GM19397 (cell line): ENCODE measurements around the gene EXOSC10.
"Not testable (repeated sequence)": the region's sequence is repeated elsewhere in the genome, so short reads cannot be mapped to it uniquely, and the experiment has no call there.

Experiments
- ATAC-seq: cut with Tn5 transposase; IDR thresholded peaks from one replicate; pipeline ENCODE4 v1.9.1; 2021; ENCODE audit warnings: mild to moderate bottlenecking, moderate library complexity; ENCODE audit not compliant: unreplicated experiment

EXOSC10 gene

DNA sequence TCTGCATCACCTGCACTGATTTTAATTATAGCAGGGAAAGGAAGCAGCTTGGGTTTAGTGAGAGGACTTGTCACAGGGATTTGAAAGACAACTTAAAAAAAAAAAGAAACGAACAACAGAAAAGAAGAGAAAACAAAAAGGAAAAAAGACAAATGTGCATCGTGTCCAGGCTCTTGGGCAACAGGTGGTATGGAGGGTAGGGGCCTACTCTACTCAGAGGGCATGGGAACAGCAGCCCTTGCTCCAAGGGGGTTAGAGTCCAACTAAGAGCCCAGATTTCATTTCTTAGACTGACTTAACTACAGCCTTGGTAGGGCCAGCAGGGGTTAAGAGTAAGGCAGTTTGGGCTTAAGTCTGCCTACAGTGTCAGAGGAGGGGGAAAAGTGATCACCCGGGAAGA lies 15.3 kb upstream of the EXOSC10 start:
- no peak for ATAC-seq

DNA sequence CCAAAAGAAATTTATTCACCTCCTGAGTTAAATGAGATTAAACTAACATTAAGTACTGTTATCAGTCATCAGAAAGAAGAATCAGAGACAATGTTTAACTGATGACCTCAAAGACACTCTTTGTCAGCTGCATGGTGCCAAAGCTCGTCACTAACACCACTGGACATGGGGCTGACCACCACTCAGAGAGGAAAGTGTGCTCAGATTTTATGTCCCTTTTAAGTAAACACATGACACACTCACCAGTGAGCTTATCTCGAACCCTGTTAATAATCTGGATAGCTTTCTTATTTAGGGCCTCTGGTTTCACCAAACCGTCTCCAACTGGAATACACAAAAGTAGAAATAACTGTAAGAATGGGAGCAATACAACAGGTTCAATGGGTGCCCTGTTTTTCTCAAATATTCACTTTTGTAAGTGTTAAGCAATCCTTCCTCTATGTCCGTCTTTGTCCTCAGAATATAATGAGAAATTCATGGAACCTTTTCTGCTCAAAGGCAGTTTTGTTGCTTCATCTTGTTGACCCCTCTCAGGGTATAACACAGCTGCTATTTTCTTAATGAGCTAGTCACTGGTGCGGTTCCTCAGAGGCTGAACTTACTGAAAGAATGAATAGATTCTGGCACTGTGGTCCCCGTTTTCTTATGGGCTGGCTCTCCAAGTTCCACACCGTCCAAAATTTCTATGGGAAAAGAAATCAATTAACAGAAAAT lies 9.5 kb upstream of the EXOSC10 start:
- ATAC-seq, result no peak

DNA sequence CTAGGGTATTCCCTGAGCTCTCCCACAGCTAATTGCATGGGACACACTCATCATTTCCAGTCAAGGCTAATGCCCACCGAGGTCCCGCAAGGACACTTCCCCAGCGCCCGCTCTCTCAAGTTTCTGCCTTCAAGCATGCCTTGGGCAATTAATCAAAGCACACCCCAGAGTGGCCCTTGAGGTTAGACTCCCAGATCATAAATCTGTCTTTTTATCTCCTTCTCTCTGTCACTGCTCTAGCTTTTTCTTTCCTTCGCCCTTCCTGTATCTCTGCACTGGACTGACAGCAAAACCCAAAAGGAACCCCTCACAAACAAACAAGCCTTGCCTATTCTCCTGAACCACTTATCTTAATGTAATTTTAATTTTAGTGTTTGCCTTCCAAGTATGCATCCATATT lies 7.9 kb upstream of the EXOSC10 start:
- ATAC-seq, result no peak

DNA sequence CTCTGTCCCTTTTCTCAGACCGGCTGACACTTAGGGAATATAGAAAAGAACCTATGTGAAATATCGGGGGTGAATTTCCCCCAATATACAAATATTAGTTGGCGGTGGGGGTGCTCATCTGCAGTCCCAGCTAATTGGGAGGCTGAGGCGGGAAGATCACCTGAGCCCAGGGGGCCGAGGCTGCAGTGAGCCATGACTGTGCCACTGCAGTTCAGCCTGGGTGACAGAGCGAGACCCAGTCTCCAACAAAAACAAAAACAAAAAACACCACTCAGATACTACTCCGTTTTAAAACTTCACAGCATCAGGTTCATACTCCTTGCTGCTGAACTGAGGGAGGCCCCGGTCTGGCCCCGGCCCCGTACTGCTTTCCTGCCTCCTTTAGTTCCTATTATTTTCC lies 5.9 kb upstream of the EXOSC10 start:
- ATAC-seq, result no peak

DNA sequence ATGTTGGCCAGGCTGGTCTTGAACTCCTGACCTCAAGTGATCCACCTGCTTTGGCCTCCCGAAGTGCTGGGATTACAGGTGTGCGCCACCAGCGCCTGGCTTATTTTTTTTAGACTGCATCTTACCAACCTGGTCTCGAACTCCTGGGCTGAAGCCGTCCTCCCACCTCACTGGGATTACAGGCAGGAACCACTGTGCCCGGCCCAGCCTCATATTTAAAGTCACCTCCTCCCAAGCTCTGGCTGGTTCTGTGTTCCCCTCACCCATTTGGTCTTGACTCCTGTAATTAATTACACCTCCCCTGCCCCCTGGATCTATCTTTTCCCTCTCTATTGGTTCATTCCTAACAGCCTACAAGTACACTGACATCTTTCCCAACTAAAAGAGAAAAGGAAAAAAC lies 1.7 kb upstream of the EXOSC10 start:
- no peak for ATAC-seq

DNA sequence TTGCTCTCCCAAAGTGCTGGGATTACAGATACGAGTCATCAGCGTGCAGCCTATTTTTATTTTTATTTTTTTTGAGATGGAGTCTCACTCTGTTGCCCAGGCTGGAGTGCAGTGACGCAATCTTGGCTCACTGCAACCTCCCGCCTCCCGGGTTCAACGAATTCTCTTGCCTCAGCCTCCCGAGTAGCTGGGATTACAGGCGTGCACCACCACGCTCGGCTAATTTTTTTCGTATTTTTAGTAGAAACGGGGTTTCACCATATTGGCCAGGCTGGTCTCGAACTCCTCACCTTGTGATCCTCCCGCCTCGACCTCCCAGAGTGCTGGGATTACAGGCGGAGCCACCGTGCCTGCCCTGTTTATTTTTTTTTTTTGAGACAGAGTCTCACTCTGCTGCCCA lies 1.1 kb upstream of the EXOSC10 start:
- ATAC-seq, result not testable (repeated sequence)

DNA sequence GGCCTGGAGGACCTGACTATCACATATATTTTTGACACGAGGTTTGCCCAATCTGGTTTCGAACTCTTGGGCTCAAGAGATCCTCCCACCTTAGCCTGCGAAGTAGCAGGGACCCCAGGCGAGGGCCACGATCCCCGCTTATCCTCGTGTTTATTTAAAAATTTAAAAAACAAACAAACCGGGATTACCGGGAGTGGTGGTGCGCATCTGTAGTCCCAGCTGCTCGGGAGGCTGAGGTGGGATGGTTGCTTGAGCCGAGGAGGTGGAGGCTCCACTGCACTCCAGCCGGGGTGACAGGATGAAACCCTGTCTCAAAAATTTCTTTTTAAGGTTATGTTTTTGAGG lies 452 bp upstream of the EXOSC10 start:
- no peak for ATAC-seq

DNA sequence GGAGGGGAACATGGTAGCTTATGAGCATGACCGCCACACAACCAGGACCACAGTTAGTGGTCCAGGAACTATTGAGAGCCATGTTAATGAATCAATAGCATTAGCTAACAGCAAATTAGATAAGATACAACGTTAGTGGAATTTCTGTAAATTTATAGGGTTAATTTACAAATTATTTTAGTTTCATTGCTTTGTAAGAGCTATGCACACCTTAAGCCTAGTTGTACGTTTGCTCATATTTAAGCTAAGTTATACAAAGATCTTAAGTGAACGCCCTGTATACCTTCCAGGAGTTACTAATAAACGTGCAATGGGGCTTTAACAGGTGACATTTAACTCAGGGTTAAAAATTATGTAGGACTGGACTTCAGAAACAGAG lies 749 bp downstream of the EXOSC10 start:
- no peak for ATAC-seq

DNA sequence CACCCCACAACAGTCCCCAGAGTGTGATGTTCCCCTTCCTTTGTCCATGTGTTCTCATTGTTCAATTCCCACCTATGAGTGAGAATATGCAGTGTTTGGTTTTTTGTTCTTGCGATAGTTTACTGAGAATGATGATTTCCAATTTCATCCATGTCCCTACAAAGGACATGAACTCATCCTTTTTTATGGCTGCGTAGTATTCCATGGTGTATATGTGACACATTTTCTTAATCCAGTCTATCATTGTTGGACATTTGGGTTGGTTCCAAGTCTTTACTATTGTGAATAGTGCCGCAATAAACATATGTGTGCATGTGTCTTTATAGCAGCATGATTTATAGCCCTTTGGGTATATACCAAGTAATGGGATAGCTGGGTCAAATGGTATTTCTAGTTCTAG lies 15.9 kb downstream of the EXOSC10 start:
- not testable (repeated sequence) for ATAC-seq

DNA sequence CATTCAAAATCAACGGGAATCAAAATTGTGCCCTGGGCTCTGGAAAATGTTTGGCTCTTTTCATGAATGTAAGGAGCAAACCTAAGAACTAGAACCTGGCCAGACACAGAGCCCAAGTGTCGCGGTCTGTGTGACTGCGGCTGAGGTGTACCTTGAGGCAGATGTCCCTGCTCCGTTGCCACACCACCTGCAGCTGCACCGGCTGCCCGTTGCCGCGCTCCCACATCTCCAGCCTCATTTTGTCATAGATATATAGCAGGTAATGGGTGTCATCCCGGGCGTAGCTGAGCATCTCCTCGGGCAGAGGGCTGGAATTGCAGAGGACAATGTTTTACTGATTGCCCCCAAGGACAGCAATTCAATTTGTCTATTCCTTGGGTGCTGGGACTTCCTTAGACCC lies 18.7 kb downstream of the EXOSC10 start:
- ATAC-seq, result no peak

DNA sequence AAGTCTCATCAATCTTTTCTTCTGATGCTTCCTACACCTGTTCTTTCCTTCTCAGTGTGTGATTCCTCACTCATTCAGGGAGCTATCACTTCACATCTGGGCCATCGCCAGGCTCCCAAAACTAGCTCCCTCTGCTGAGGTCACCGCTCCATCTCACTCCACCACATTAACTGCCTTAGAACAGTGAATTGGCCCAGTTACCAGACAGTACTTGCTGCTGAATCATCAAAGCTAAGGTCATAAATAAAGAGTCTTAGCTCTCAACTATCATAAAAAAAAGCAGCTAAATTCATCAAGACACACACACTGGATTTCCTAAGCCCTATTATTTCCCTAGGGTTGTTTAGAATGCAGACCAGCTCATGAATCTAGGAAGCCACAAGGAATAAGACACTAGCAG lies 21.0 kb downstream of the EXOSC10 start:
- ATAC-seq, result no peak

DNA sequence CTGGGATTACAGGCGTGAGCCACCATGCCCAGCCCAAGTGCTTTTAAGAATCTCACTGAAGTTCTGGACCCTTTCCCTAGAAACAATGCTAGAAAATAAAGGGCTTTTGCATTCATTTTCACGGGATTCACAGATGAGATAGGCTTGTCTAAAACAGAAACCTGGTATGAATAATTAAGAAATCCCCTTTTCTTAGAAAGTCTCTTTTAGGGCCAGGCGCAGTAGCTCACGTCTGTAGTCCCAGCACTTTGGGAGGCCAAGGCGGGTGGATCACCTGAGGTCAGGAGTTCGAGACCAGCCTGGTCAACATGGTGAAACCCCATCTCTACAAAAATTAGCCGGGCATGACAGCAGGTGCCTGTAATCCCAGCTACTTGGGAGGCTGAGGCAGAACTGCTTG lies 26.3 kb downstream of the EXOSC10 start:
- not testable (repeated sequence) for ATAC-seq

DNA sequence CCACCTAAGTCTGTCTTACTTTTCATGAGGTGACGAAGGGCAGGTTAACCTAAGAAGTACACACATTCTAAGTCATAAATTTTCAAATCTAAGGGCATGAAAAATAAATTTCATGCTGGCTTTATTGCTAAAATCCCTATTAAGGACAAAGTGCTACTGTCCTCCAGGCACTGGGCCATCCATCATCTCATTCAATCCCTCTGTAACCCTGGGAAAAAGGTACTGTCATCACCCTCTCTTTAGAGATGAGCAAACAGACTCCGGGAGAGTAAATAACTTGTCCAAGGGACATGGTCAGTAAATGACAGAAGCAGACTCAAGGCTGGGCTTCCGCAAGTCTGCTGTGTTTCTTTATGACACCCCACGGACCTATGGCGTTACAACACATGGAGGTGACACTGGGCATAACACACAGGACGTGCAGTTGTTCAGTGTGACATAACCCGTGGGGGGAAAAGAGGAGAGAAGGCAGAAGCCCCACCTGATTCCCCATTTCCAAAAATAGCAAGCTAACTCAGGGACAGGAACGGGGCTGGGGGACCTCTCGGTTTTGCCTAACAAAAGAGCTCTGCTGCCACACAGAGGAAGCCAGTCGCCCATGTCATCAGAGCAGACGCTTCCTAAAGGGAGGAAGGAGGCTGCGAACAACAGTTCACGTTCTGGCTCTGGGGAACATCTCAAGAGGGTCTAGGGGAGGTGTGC lies 27.3 kb downstream of the EXOSC10 start:
- ATAC-seq, result no peak

DNA sequence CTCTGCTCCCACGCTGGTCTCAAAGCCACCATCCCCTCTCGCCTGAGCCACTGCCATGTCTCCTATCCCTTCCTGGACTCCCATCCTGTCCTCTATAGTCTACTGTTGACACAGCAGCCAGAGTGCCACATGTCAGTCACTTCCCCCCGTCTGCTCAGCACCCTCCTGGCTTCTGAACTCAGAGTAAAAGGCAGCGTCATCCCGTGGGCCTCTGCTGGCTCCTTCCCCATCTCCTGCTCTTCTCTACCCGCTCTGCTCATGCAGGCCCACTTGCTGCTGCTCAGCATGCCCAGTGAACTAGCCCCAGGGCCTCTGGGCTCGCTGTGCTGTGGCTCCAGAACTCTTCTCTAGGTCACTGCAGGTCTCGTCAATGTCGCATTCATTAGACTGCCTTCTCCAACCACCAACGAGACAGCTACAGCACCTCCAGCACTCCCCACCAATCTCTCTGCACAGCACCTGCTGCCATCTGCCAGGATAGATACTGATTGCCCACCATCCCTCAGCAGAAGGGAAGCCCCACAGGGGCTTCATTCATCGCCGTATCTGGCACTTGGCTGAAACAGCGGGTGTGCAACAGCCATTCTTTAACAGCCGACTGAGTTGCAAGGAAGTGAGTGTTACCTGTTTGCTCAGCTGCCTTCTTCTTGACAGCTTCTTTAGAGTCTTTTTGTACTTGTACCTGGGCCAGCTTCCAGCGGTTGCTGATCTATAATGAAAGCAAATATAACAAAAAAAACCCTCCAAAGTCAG lies 28.0 kb downstream of the EXOSC10 start:
- no peak for ATAC-seq

DNA sequence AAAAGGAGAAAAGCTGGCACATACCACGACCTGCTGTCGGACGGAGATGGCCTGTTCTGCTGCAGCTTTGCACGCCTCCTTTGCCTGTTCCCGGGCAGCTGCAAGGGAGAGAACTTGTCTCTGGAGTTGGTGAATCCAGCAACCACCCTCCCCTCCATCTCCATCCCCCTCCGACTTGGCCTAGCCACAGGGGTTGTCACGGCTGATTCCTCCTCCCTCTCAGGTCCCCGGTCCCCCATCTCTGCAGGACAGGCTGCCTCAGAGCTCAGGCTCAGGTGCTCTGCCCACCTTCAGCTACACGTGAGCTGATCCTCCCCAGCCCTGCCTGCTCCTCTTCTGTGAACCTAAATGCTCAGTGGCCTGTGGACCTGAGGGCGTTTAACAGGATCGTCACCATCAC lies 28.8 kb downstream of the EXOSC10 start:
- no peak for ATAC-seq

DNA sequence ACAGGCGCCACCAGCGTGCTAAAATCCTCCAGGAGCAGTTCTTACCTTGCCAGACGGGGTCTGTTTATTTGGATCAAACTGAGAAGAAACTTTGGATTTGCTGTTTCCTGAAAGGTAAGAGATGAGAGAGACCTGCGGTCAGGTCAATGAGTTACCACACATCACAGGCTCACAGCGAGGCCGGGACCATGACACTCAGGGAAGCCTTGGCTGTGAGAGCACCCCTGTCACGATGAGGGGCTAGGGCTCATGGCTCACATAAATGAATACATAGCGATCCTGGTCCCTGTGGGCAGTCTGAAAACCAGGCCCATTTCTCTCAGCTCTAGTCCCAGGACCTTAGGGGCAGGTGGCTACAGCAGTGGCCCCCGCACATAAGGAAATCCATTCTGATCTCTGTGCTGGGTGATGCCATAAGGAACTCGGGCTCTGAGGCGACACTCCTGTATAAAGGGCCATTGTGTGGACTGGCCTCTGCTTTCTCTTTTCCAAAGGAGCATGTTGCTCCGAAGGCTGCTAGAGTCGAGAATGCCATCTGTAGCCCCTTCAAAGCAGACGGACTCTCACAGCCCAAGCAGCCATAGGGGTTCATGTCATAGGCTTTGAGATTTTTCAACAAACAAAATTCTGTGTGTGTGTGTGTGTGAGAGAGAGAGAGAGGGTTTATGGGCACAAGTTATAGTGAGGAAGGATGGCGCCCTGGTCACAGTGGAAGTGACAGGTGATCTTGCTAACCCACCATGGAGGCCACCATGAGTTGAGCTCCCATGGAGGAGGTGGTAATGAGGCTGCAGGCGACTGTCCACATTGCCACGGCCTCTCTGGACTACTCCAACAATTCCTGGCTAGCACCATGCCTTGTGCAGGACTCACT lies 30.8 kb downstream of the EXOSC10 start:
- ATAC-seq, result no peak

DNA sequence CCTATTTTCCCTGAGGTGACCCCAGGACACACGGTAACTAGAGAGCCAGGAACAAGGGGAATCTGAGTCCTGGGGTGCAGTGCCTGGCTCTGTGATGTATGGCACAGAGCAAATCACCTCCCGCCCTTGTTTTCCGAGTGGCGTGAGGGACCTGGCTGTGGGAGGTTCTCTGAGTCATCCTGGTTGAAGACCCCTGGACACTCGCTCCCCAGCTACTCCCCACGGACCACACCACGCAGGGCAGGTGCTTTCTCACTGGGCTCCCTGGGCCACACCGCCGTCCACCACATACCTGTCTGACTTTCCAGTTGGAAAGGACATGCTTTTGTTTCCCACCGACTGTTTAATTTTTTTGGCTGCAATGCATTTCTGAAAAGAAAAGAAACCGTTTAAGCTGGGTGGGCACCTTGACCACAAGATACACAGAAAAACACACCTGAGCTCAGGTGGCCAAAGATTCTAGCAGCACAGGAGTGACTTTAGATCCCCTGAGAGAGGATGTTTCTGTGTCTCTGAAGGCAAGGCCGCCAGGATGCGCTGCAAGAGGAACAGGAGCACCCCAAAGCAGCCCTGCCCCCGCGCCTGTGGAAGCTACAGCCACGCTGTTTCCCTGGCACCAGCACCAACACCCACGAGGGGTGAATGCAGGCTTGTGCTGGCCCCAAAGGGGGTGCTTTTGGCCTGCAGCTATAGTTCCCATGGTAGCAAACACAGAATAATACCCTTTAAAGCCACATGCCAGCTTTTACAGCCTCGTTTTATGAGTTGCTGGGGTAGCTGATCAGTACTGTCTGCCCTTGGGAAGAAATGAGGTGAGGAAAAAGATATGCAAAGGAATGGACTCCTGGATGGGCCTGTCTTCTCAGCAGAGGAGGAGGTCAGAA lies 31.7 kb downstream of the EXOSC10 start:
- ATAC-seq, result no peak

DNA sequence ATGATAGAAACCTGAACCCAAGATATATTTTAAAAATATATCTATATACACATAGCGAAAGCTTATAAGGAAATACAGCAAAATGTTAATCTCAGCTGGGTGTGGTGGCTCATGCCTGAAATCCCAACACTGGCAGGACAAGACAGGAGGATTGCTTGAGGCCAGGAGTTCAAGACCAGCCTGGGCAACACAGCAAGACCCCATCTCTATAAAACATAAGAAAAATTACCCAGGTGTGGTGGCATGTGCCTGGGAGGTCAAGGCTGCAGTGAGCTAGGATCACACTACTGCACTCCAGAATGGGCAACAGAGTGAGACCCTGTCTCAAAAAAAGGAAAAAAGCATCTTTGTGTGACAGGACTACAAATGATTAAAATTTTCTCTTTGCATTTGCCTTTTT lies 33.9 kb downstream of the EXOSC10 start:
- no peak for ATAC-seq

DNA sequence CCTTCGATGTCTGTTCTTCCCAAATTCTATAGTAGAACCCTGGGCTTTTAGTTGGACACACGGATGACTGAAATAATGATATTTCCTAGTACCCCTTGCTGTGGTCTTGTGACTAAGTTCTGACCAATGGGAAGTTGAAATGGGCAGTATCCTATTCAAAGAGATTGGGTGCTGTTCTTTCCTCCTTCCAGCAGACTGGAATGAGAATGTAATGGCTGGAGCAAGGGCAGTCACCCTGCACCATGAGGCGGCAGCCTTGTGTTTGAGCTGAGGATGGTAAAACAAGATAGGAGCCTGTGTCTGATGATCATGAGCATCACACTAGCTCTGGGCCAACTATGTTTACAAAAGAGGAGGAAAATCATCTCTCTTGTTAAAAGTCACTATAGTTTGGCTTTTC lies 34.7 kb downstream of the EXOSC10 start:
- no peak for ATAC-seq

DNA sequence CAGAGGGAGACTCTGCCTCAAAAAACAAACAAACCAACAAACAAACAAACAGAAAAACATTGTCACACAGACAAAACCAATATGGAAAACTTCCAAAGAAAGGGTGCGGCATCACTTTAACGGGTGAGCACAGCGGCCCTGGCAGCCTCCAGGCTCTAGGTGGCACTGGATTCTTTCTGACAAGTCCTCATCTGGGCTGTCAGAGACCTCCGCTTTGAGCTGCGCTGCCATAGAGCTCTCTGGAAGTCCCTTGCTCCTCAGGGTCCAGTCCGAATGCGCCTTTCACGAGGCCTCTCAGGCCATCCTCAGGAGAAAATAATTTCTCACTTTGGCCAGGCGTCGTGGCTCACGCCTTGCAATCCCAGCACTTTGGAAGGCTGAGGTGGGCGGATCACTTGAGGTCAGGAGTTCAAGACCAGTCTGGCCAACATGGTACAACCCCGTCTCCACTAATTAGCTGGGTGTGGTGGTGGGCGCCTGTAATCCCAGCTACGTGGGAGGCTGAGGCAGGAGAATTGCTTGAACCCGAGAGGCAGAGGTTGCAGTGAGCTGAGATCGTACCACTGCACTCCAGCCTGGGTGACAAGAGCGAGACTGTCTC lies 35.6 kb downstream of the EXOSC10 start:
- not testable (repeated sequence) for ATAC-seq
